AG10803 (cell line): ENCODE results near the gene BNIP2.
"Not testable (repeated sequence)": the region's sequence is repeated elsewhere in the genome, so short reads cannot be mapped to it uniquely, and the experiment has no call there.

Source experiments
- DNase-seq: peaks from one replicate; pipeline ENCODE4 v3.0.0; 2010; ENCODE audit warnings: low read depth
- H3K4me3 ChIP-seq: 2 replicates; pipeline ENCODE4 v1.5.1; 2011; ENCODE audit warnings: mild to moderate bottlenecking, low read length, control low read depth
- CTCF ChIP-seq: conservative IDR thresholded peaks from 2 replicates; pipeline ENCODE4 v1.5.1; 2011; ENCODE audit warnings: mild to moderate bottlenecking, low read length, control low read depth, inconsistent platforms

BNIP2 gene

GRCh38 chr15:59654046-59654445 is 35.1 kb downstream of the BNIP2 start:
- DNase-seq: no peak
- H3K4me3 ChIP-seq: no peak overlapping the region
- no peak for TF ChIP-seq CTCF

DNA sequence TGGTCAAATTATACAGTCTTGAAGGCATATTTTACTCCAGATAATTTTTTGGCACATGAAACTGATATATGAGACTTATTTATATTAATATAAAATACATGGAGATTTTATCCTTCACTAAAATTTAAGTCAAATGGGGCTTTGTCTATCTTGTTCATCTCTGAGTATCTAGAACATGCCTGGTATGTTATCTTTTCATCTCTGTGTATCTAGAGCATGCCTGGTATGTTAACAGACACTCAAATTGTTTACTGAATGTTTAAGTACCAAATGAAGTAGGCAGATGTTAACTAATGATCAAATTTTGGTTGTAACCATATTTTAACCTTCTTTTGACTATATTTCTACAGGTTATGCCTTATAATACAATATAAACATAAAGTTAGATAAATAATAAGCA is 39.5 kb downstream of the BNIP2 start:
- no peak overlapping the region for H3K4me3 ChIP-seq
- no peak for DNase-seq
- TF ChIP-seq CTCF: no peak

GRCh38 chr15:59647085-59647484 is 42.0 kb downstream of the BNIP2 start:
- H3K4me3 ChIP-seq: no peak overlapping the region
- TF ChIP-seq CTCF: no peak
- DNase-seq: no peak

GRCh38 chr15:59646277-59646676 is 42.8 kb downstream of the BNIP2 start:
- no peak for DNase-seq
- TF ChIP-seq CTCF: no peak
- H3K4me3 ChIP-seq: no peak overlapping the region

DNA sequence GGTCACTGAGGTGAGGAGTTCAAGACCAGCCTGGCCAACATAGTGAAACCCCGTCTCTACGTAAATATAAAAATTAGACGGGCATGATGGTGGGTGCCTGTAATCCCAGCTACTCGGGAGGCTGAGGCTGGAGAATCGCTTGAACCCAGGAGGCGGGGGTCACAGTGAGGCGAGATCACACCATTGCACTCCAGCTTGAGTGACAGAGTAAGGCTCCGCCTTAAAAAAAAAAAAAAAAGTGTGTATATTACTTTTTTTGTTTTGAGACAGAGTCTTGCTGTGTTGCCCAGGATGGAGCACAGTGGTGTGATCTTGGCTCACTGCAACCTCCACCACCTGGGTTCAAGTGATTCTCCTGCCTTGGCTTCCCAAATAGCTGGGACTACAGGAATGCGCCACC is 43.3 kb downstream of the BNIP2 start:
- not testable (repeated sequence) for H3K4me3 ChIP-seq, DNase-seq

- TF ChIP-seq CTCF: no peak
- no peak overlapping the region for H3K4me3 ChIP-seq
- DNase-seq: no peak
Observed at GRCh38 chr15:59644756-59645155, 44.4 kb downstream of the BNIP2 start.

DNA sequence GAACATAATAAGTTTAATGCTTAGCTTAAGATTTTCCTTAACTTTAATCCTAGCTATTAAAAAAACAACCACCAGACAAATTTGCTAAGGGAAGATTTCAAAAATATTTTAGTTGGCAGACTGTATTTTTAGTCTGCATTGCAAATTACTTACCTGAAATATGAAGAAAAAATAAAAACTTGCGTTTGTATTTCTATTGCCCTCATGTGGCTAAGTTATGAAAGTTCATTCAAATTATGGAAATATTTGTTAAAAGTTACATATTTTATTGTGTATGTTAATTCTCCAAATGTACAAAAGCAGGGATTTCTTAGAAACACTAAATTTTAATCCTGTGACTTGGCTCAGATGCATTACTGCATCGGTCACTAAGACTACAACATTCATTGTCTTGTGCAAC is 46.8 kb downstream of the BNIP2 start:
- H3K4me3 ChIP-seq: no peak overlapping the region
- TF ChIP-seq CTCF: peak; percentile 19
- no peak for DNase-seq

- H3K4me3 ChIP-seq, DNase-seq: not testable (repeated sequence)
Observed at GRCh38 chr15:59637507-59637906, 51.6 kb downstream of the BNIP2 start.

- no peak overlapping the region for H3K4me3 ChIP-seq
- DNase-seq: no peak
- TF ChIP-seq CTCF: no peak
Observed at GRCh38 chr15:59636184-59636583, 52.9 kb downstream of the BNIP2 start.
